Osteocyte (in vitro differentiated cells): ENCODE measurements around the gene APOBEC2. TPM values are rescaled to one million over a fixed set of nuclear protein-coding genes. Genes with fewer than 3 reads are reported as not detected.
A peak's percentile ranks its signal among the peaks of the same experiment; 100 is the strongest.

Experiments used
- DNase-seq: peaks from one replicate; pipeline ENCODE4 v3.0.0; 2021; ENCODE audit warnings: mixed read lengths; ENCODE audit not compliant: unreplicated experiment; ENCODE audit errors: extremely low spot score
- H3K27ac Mint-ChIP-seq: one replicate; pipeline ENCODE4 v1.8.0; 2021; ENCODE audit warnings: mild to moderate bottlenecking, mixed read lengths; ENCODE audit not compliant: unreplicated experiment
- H3K27me3 Mint-ChIP-seq: one replicate; pipeline ENCODE4 v1.8.0; 2021; ENCODE audit warnings: mixed read lengths; ENCODE audit not compliant: unreplicated experiment
- H3K36me3 Mint-ChIP-seq: one replicate; pipeline ENCODE4 v1.8.0; 2021; ENCODE audit warnings: mixed read lengths; ENCODE audit not compliant: unreplicated experiment
- H3K4me1 Mint-ChIP-seq: one replicate; pipeline ENCODE4 v1.8.0; 2021; ENCODE audit warnings: mixed read lengths; ENCODE audit not compliant: unreplicated experiment
- H3K4me3 Mint-ChIP-seq: one replicate; pipeline ENCODE4 v1.8.0; 2021; ENCODE audit warnings: mild to moderate bottlenecking, moderate library complexity, mixed read lengths; ENCODE audit not compliant: unreplicated experiment
- H3K9me3 Mint-ChIP-seq: one replicate; pipeline ENCODE4 v1.8.0; 2021; ENCODE audit warnings: mixed read lengths; ENCODE audit not compliant: unreplicated experiment
- CTCF ChIP-seq: fragments of 200-600 bp; sonication (generic); IDR thresholded peaks from 2 replicates; pipeline ENCODE4 v1.5.0; 2021; ENCODE audit warnings: antibody characterized with exemption, mild to moderate bottlenecking, moderate library complexity
- total RNA-seq: library from RNA; stranded (reverse); gene quantifications from 2 replicates; pipeline ENCODE4 v1.2.1, GENCODE V29; 2021

The APOBEC2 gene
- total RNA-seq, 1 donor from 2014 or later = not detected

DNA sequence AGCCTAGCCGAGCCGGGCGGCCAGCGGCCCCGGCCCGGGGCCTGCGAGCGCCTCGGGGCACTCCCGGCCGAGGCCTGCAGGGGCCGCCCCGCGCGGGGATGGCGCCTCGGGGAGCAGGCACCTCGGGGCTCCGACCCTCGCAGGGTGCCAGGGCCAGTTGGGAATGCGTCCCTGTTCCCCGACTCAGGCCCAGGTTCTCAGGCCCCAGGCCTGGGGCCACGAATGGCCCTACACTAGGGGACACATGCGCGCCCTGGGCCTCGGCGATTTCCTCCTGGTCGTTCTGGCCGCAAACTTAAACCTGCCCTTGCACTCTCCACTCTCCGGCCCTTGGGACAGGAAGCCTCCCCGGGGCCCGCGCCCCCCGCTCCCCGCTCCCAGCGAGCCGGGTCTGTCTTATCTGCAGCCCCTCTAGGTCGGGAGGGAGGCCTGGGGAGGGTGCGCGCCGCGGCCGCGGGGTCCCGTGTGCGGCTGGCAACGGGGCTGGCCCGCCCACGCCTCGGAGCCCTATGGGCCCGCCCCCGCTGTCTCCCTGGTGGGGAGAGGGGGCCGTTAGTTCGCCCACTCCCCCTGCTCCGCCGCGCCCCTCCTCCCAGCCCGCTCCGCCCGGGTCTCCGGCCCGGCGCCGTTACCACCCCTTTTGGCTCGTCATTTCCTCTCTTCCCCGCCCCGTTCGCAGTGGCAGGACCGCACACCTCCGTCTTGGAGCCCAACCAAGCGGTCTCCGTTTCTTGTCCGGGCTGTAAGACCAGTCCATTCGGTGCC, 20.4 kb downstream of the APOBEC2 start:
- H3K4me1 Mint-ChIP-seq = peaks cover 29% of the 10 kb centered on the region
- TF ChIP-seq CTCF = peak; percentile 39
- no peaks in the 10 kb centered on the region for H3K27me3 Mint-ChIP-seq
- DNase-seq = peak; percentile 93
- H3K27ac Mint-ChIP-seq = peak overlapping the region; percentile 91
- no peaks in the 10 kb centered on the region for H3K9me3 Mint-ChIP-seq
- no peaks in the 10 kb centered on the region for H3K36me3 Mint-ChIP-seq
- H3K4me3 Mint-ChIP-seq = peak overlapping the region; percentile 94

- DNase-seq = no peak
- no peaks in the 10 kb centered on the region for H3K27me3 Mint-ChIP-seq
- H3K27ac Mint-ChIP-seq = peak overlapping the region; percentile 91
- peaks cover 31% of the 10 kb centered on the region for H3K4me1 Mint-ChIP-seq
- no peaks in the 10 kb centered on the region for H3K9me3 Mint-ChIP-seq
- peak overlapping the region; percentile 94 for H3K4me3 Mint-ChIP-seq
- no peak for TF ChIP-seq CTCF
- no peaks in the 10 kb centered on the region for H3K36me3 Mint-ChIP-seq
Measured at GRCh38 chr6:41073968-41074691, 21.1 kb downstream of the APOBEC2 start.

- Mint-ChIP-seq H3K9me3 (no peaks in the 10 kb centered on the region), H3K4me1 (peaks cover 31% of the 10 kb centered on the region), H3K36me3 (peaks cover 7% of the 10 kb centered on the region), H3K27ac (peak overlapping the region; percentile 91), H3K4me3 (peak overlapping the region; percentile 94), H3K27me3 (no peaks in the 10 kb centered on the region)
- no peak for DNase-seq
- TF ChIP-seq CTCF = no peak
Measured at GRCh38 chr6:41074692-41075436, 21.9 kb downstream of the APOBEC2 start.

GRCh38 chr6:41075651-41076626, 22.9 kb downstream of the APOBEC2 start:
- H3K27ac Mint-ChIP-seq = peak overlapping the region; percentile 9
- DNase-seq = no peak
- H3K27me3 Mint-ChIP-seq = no peaks in the 10 kb centered on the region
- no peak overlapping the region for H3K4me3 Mint-ChIP-seq
- H3K4me1 Mint-ChIP-seq = peaks cover 26% of the 10 kb centered on the region
- H3K9me3 Mint-ChIP-seq = no peaks in the 10 kb centered on the region
- peaks cover 16% of the 10 kb centered on the region for H3K36me3 Mint-ChIP-seq
- TF ChIP-seq CTCF = no peak
